PC-9 (cell line): ENCODE results near the gene RBL2.

Experiments used
- EZH2 ChIP-seq: fragments of 200-600 bp; sonication (generic); IDR thresholded peaks from 2 replicates; pipeline ENCODE4 v1.8.0; 2017; ENCODE audit warnings: antibody characterized with exemption, low read depth
- TF ChIP-seq, protein P1 (sequence below): fragments of 200-600 bp; sonication (generic); conservative IDR thresholded peaks from 2 replicates; pipeline ENCODE4 v1.6.1; 2017; ENCODE audit warnings: mixed run types, antibody characterized with exemption, mild to moderate bottlenecking, moderate library complexity

DNA sequence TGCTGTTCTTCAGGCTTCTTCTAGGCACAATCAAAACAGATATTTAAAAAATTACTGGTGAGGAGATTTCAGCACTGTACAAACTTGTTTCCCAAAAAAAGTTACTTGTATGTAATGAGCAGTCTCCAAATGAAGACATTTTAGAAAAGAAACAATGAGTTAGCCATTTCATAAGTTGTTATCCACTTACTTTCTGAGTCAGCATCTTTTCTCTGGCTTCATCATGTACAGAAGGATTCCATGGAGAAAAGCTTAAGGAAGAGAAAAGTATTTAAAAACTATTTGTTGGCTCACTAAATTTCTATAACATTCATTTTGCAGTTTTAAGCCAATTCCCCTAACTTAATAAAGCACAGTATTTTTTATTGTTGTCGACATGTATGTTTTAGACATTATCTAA lies 58.2 kb downstream of the RBL2 start:
- TF ChIP-seq, protein P1, sequence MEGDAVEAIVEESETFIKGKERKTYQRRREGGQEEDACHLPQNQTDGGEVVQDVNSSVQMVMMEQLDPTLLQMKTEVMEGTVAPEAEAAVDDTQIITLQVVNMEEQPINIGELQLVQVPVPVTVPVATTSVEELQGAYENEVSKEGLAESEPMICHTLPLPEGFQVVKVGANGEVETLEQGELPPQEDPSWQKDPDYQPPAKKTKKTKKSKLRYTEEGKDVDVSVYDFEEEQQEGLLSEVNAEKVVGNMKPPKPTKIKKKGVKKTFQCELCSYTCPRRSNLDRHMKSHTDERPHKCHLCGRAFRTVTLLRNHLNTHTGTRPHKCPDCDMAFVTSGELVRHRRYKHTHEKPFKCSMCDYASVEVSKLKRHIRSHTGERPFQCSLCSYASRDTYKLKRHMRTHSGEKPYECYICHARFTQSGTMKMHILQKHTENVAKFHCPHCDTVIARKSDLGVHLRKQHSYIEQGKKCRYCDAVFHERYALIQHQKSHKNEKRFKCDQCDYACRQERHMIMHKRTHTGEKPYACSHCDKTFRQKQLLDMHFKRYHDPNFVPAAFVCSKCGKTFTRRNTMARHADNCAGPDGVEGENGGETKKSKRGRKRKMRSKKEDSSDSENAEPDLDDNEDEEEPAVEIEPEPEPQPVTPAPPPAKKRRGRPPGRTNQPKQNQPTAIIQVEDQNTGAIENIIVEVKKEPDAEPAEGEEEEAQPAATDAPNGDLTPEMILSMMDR = no peak
- no peak for TF ChIP-seq EZH2
